ENCODE data around the gene ATP1A1. TPM values are rescaled to one million over a fixed set of nuclear protein-coding genes. Genes with fewer than 3 reads are reported as not detected.

ATP1A1 gene
- total and polyA plus RNA-seq, 7 donors, result 66.1 to 440 (median 230) TPM

DNA sequence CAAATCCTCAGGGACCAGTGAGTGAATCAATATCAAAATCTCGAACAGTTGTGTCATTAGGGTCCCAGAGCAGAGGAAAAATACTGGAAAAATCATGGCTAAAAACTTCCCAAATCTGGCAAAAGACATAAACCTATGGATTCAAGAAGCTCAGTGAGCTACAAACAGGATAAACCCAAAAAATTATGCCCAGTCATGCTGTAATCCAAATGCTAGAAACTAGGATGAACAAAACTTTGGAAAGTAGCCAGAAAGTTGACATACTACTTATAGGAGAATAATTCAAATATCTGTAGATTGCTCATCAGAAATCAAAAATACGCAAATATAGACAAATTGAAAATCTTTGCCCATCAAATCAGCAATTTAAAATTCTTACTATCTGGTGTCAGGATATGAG, 34.6 kb upstream of the ATP1A1 start:
- Histone ChIP-seq H3K27ac (no peak overlapping the region), H3K4me1 (no peaks in the 10 kb centered on the region), H3K9me3 (no peaks in the 10 kb centered on the region), H3K4me3 (no peak overlapping the region), H3K36me3 (ENCODE audit: insufficient read depth in 1 of 2, low read depth in 1 of 2) (no peaks in the 10 kb centered on the region), H3K27me3 (ENCODE audit: insufficient read depth in 3 of 3, low read length in 2 of 3) (no peaks in the 10 kb centered on the region)
- DNase-seq (no peak), ATAC-seq (no peak)
- TF ChIP-seq, protein P1, sequence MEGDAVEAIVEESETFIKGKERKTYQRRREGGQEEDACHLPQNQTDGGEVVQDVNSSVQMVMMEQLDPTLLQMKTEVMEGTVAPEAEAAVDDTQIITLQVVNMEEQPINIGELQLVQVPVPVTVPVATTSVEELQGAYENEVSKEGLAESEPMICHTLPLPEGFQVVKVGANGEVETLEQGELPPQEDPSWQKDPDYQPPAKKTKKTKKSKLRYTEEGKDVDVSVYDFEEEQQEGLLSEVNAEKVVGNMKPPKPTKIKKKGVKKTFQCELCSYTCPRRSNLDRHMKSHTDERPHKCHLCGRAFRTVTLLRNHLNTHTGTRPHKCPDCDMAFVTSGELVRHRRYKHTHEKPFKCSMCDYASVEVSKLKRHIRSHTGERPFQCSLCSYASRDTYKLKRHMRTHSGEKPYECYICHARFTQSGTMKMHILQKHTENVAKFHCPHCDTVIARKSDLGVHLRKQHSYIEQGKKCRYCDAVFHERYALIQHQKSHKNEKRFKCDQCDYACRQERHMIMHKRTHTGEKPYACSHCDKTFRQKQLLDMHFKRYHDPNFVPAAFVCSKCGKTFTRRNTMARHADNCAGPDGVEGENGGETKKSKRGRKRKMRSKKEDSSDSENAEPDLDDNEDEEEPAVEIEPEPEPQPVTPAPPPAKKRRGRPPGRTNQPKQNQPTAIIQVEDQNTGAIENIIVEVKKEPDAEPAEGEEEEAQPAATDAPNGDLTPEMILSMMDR (IDR thresholded peaks at IDR 0.05), result no peak
- 85 to 88% (median 87%) methylated on average over 2 of the region's 2 CpGs for WGBS, 3 donors
- intact Hi-C loops (cut with DNase I), result no loop called here

DNA sequence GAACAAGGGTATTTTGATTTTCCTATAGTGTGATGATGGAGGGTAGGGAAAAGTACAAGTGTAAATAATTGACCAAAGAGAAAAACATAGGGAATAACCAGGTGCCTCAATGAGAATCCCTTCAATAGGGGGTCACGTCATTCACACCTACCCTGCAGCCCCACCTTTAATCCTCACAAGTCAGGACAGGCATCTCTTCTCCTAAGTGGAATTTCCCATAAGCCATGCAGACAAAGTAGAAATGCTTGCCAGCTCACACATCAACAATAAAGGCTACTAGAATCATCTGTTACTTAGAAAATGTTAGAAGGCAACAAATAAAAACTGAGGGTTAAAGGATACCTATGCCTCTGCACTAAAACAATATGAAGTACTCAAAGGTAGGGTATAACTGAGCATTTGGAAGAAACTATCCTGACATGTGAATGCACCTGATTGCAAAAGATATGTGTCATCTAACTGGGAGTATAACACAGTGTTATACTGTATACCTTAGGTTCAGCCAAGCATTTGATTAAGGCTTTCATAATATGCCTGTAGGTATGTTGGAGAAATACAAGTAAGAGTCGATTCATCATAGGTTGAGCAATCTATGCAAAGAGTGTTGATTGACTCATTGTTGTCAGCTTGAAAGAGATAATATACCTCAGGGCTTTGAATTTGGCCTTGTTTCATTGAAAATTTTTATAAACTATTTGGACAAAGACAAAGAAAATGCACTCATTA, 32.4 kb upstream of the ATP1A1 start:
- intact Hi-C loops (cut with DNase I), result no loop called here
- no peak overlapping the region for H3K4me3 ChIP-seq
- H3K27me3 ChIP-seq (ENCODE audit: insufficient read depth in 3 of 3, low read length in 2 of 3), result no peaks in the 10 kb centered on the region
- H3K4me1 ChIP-seq, result no peaks in the 10 kb centered on the region
- TF ChIP-seq, protein P1 (IDR thresholded peaks at IDR 0.05), result no peak
- 90 to 95% (median 90%) methylated on average over 2 of the region's 2 CpGs for WGBS, 3 donors
- ATAC-seq, result no peak
- no peak overlapping the region for H3K27ac ChIP-seq
- H3K9me3 ChIP-seq, result no peaks in the 10 kb centered on the region
- no peaks in the 10 kb centered on the region for H3K36me3 ChIP-seq (ENCODE audit: insufficient read depth in 1 of 2, low read depth in 1 of 2)
- DNase-seq, result no peak

DNA sequence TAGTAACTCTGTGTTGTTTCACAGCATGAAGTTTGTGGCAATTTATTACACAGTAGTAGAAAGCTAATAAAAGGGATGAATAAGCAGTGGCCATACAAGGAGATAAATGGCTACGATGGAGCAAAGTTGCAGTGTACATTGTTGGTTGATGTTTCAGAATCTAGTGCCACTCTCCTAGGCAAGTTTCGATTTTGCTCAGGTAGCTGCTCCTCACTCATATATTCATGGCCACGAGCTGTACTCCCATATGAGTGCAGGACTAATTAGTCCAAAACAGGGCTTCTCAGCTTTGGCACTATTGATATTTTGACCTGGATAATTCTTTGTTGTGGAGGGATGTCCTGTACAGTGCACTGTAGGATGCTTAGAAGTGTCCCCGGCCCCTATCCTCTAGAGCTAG, 30.0 kb upstream of the ATP1A1 start:
- H3K4me3 ChIP-seq, result no peak overlapping the region
- no peaks in the 10 kb centered on the region for H3K27me3 ChIP-seq (ENCODE audit: insufficient read depth in 3 of 3, low read length in 2 of 3)
- H3K27ac ChIP-seq, result no peak overlapping the region
- intact Hi-C loops (cut with DNase I), result no loop called here
- H3K4me1 ChIP-seq, result peaks cover 13% of the 10 kb centered on the region
- no peak for DNase-seq
- no peak for ATAC-seq
- 92 to 96% (median 93%) methylated on average over 4 of the region's 4 CpGs for WGBS, 3 donors
- H3K9me3 ChIP-seq, result no peaks in the 10 kb centered on the region
- H3K36me3 ChIP-seq (ENCODE audit: insufficient read depth in 1 of 2, low read depth in 1 of 2), result no peaks in the 10 kb centered on the region
- TF ChIP-seq, protein P1 (IDR thresholded peaks at IDR 0.05), result no peak

DNA sequence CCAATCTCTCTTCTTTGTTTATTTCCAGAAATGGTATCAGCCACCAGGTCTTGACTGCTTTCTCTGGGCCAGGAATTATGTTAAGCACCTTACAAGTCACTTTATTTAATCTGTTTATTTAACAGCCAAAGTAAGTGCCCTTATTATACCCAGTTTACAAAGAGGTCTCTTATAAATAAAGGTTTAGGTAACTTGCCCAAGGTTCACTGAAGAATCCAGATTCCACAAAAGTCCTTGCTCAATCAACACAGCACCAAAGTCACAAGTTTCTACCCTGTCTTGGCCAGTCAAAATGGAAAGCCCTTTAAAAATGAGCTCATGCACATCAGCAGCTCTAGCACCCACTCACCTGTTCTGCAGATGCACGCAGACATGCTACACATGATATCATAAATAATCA, 28.0 kb upstream of the ATP1A1 start:
- TF ChIP-seq, protein P1 (IDR thresholded peaks at IDR 0.05), result no peak
- H3K27me3 ChIP-seq (ENCODE audit: insufficient read depth in 3 of 3, low read length in 2 of 3), result no peaks in the 10 kb centered on the region
- no peak overlapping the region for H3K27ac ChIP-seq
- no peaks in the 10 kb centered on the region for H3K36me3 ChIP-seq (ENCODE audit: insufficient read depth in 1 of 2, low read depth in 1 of 2)
- DNase-seq, result no peak
- H3K4me3 ChIP-seq, result no peak overlapping the region
- WGBS, 3 donors, result 88 to 97% (median 93%) methylated on average over 1 of the region's 1 CpG
- no peak for ATAC-seq
- peaks cover 20% of the 10 kb centered on the region for H3K4me1 ChIP-seq
- intact Hi-C loops (cut with DNase I), result loop anchor here in 1 of 2 donors (5.0 kb wide), 1 partner anchor 58 kb away; no protein-coding TSS in a partner anchor
- H3K9me3 ChIP-seq, result no peaks in the 10 kb centered on the region

DNA sequence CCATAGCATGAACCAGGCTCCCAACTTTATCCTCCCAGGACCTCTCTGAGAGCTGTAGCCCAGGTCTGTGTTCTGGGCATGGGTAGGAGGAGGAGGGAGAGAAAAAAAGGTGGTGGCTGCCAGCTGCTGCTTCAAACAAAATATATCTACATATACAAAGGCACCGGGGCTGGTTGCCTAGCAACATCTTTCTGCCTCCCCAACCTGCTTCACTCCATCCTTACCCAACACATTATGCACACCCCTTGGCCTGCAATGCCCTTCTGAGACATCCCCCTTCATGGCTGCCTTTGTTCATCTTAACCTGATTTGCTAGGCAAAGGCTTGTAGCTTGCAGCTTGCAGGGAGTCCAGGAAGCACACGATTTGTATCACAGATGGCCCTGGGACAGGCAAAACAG, 27.2 kb upstream of the ATP1A1 start:
- intact Hi-C loops (cut with DNase I), result loop anchor here in 1 of 2 donors (5.0 kb wide), 1 partner anchor 59 kb away; no protein-coding TSS in a partner anchor
- H3K36me3 ChIP-seq (ENCODE audit: insufficient read depth in 1 of 2, low read depth in 1 of 2), result no peaks in the 10 kb centered on the region
- H3K9me3 ChIP-seq, result no peaks in the 10 kb centered on the region
- peaks cover 20% of the 10 kb centered on the region for H3K4me1 ChIP-seq
- DNase-seq (no peak), ATAC-seq (no peak)
- TF ChIP-seq, protein P1 (IDR thresholded peaks at IDR 0.05), result no peak
- H3K27me3 ChIP-seq (ENCODE audit: insufficient read depth in 3 of 3, low read length in 2 of 3), result no peaks in the 10 kb centered on the region
- no peak overlapping the region for H3K27ac ChIP-seq
- no peak overlapping the region for H3K4me3 ChIP-seq
- WGBS, 3 donors, result 13 to 37% (median 24%) methylated on average over 2 of the region's 2 CpGs

Measured in psoas muscle (tissue), 8 donors.